PC-3 (cell line): ENCODE results near the gene AP4S1.

Experiments used
- CTCF ChIP-seq: fragments of 300-600 bp; sonication (generic); conservative IDR thresholded peaks from 2 replicates; pipeline ENCODE4 v1.5.1; 2017; ENCODE audit warnings: antibody characterized with exemption, low read depth, mild to moderate bottlenecking, low read length
- EZH2 ChIP-seq: fragments of 300-600 bp; sonication (generic); IDR thresholded peaks from one replicate; pipeline ENCODE4 v1.6.1; 2017; ENCODE audit warnings: antibody characterized with exemption, mild to moderate bottlenecking, low read length; ENCODE audit not compliant: unreplicated experiment
- EZH2phosphoT487 ChIP-seq: fragments of 300-600 bp; sonication (generic); IDR thresholded peaks from 2 replicates; pipeline ENCODE4 v1.6.1; 2018; ENCODE audit warnings: mild to moderate bottlenecking, antibody characterized with exemption, low read length, borderline replicate concordance

- TF ChIP-seq CTCF (no peak), EZH2 (no peak), EZH2phosphoT487 (no peak)
Observed at GRCh38 chr14:30983858-30984257, 41.6 kb upstream of the AP4S1 start.
